Measurements from ENCODE around the gene NTM. TPM values are rescaled to one million over a fixed set of nuclear protein-coding genes. Genes with fewer than 3 reads are reported as not detected.

The NTM gene
- total RNA-seq, 1 experiment from 2014 or later: 16.4 TPM

DNA sequence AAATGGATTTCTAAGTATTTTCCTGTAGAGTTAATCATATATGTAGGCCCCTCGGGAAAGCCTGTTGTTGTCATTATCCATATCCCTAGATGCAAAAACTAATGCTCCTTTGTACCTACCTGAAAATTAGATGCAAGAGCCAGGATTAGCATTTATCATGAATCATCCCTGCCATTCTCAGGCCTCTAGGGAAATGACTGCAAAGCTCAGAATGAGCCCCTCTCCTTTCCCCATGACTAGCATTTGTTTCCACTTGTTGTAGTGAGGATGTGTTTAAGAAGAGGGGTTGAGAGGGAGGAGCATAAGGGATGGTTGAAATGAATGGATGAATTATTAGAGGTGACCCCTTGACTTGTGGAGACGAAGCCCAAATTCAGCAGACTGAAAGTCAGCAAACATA, 537.9 kb downstream of the NTM start (continued):
- no peak for TF ChIP-seq RELA (CRISPR knock-in tag; IDR thresholded peaks at IDR 0.05; ENCODE audit: borderline replicate concordance)
- no peak for TF ChIP-seq NR2C2 (CRISPR knock-in tag; IDR thresholded peaks at IDR 0.05)
- no peak for TF ChIP-seq MXD4 (CRISPR knock-in tag; IDR thresholded peaks at IDR 0.05; ENCODE audit: borderline replicate concordance)

DNA sequence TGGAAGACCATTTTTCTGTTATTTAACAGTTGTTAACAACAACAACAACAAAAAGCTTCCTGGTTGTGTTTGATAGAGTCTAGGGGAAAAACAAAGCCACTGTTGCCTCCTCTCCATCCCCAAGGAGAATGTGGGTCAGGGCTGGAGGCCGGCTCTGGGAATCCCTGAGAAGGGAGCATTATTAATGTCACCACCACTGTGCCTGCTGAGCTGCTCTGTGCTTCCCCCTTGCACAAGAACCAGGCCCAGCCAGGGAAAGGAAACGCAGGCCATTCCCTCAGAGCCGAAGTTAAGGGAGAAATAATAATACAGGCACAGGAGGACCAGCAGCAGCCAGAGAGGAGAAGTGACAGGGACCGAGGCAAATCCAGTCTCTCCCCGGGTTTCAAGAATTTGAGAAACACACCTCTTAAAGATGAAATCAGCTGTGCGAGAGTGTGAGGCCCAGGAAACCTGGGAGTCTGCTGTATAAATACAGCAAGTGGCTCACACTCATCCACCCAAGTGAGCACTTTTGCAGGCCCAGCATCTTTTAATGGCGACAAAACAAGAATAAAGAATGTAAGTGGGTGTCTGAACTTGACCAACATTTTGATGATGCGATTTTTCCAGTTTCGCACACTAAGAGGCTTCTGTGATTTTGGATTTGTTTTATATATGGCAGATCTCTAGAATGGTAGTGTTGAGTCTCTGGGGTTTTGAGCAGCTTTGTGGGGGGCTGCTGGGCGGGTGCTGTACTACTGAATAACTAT, 539.2 kb downstream of the NTM start:
- Mint-ChIP-seq H3K36me3 (no peaks in the 10 kb centered on the region), H3K4me1 (peaks cover 63% of the 10 kb centered on the region), H3K4me3 (peak overlapping the region; percentile 67), H3K9me3 (no peaks in the 10 kb centered on the region), H3K27me3 (ENCODE audit: low read depth) (peaks cover 8% of the 10 kb centered on the region; the same call in 1 of the 2 replicates), H3K27ac (no peak overlapping the region)
- DNase-seq (ENCODE audit: low spot score) (no peak), ATAC-seq (no peak)
- no peak for TF ChIP-seq ETV6 (CRISPR knock-in tag; IDR thresholded peaks at IDR 0.05)
- no peak for TF ChIP-seq SP1 (CRISPR knock-in tag; conservative IDR thresholded peaks at IDR 0.05)
- TF ChIP-seq, protein P1, sequence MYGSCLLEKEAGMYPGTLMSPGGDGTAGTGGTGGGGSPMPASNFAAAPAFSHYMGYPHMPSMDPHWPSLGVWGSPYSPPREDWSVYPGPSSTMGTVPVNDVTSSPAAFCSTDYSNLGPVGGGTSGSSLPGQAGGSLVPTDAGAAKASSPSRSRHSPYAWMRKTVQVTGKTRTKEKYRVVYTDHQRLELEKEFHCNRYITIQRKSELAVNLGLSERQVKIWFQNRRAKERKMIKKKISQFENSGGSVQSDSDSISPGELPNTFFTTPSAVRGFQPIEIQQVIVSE (CRISPR knock-in tag; IDR thresholded peaks at IDR 0.05; ENCODE audit: borderline replicate concordance): no peak
- TF ChIP-seq, protein P2, sequence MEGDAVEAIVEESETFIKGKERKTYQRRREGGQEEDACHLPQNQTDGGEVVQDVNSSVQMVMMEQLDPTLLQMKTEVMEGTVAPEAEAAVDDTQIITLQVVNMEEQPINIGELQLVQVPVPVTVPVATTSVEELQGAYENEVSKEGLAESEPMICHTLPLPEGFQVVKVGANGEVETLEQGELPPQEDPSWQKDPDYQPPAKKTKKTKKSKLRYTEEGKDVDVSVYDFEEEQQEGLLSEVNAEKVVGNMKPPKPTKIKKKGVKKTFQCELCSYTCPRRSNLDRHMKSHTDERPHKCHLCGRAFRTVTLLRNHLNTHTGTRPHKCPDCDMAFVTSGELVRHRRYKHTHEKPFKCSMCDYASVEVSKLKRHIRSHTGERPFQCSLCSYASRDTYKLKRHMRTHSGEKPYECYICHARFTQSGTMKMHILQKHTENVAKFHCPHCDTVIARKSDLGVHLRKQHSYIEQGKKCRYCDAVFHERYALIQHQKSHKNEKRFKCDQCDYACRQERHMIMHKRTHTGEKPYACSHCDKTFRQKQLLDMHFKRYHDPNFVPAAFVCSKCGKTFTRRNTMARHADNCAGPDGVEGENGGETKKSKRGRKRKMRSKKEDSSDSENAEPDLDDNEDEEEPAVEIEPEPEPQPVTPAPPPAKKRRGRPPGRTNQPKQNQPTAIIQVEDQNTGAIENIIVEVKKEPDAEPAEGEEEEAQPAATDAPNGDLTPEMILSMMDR (IDR thresholded peaks at IDR 0.05): no peak
- no peak for TF ChIP-seq NFATC4 (CRISPR knock-in tag; IDR thresholded peaks at IDR 0.05)
- TF ChIP-seq, protein P3, sequence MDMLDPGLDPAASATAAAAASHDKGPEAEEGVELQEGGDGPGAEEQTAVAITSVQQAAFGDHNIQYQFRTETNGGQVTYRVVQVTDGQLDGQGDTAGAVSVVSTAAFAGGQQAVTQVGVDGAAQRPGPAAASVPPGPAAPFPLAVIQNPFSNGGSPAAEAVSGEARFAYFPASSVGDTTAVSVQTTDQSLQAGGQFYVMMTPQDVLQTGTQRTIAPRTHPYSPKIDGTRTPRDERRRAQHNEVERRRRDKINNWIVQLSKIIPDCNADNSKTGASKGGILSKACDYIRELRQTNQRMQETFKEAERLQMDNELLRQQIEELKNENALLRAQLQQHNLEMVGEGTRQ (CRISPR knock-in tag; IDR thresholded peaks at IDR 0.05): no peak
- TF ChIP-seq, protein P4, sequence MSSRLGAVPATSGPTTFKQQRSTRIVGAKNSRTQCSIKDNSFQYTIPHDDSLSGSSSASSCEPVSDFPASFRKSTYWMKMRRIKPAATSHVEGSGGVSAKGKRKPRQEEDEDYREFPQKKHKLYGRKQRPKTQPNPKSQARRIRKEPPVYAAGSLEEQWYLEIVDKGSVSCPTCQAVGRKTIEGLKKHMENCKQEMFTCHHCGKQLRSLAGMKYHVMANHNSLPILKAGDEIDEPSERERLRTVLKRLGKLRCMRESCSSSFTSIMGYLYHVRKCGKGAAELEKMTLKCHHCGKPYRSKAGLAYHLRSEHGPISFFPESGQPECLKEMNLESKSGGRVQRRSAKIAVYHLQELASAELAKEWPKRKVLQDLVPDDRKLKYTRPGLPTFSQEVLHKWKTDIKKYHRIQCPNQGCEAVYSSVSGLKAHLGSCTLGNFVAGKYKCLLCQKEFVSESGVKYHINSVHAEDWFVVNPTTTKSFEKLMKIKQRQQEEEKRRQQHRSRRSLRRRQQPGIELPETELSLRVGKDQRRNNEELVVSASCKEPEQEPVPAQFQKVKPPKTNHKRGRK (CRISPR knock-in tag; IDR thresholded peaks at IDR 0.05; ENCODE audit: borderline replicate concordance): no peak
- TF ChIP-seq ZNF138 (CRISPR knock-in tag; conservative IDR thresholded peaks at IDR 0.05): no peak
- TF ChIP-seq, protein P5, sequence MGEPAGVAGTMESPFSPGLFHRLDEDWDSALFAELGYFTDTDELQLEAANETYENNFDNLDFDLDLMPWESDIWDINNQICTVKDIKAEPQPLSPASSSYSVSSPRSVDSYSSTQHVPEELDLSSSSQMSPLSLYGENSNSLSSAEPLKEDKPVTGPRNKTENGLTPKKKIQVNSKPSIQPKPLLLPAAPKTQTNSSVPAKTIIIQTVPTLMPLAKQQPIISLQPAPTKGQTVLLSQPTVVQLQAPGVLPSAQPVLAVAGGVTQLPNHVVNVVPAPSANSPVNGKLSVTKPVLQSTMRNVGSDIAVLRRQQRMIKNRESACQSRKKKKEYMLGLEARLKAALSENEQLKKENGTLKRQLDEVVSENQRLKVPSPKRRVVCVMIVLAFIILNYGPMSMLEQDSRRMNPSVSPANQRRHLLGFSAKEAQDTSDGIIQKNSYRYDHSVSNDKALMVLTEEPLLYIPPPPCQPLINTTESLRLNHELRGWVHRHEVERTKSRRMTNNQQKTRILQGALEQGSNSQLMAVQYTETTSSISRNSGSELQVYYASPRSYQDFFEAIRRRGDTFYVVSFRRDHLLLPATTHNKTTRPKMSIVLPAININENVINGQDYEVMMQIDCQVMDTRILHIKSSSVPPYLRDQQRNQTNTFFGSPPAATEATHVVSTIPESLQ (CRISPR knock-in tag; IDR thresholded peaks at IDR 0.05): no peak
- TF ChIP-seq, protein P6, sequence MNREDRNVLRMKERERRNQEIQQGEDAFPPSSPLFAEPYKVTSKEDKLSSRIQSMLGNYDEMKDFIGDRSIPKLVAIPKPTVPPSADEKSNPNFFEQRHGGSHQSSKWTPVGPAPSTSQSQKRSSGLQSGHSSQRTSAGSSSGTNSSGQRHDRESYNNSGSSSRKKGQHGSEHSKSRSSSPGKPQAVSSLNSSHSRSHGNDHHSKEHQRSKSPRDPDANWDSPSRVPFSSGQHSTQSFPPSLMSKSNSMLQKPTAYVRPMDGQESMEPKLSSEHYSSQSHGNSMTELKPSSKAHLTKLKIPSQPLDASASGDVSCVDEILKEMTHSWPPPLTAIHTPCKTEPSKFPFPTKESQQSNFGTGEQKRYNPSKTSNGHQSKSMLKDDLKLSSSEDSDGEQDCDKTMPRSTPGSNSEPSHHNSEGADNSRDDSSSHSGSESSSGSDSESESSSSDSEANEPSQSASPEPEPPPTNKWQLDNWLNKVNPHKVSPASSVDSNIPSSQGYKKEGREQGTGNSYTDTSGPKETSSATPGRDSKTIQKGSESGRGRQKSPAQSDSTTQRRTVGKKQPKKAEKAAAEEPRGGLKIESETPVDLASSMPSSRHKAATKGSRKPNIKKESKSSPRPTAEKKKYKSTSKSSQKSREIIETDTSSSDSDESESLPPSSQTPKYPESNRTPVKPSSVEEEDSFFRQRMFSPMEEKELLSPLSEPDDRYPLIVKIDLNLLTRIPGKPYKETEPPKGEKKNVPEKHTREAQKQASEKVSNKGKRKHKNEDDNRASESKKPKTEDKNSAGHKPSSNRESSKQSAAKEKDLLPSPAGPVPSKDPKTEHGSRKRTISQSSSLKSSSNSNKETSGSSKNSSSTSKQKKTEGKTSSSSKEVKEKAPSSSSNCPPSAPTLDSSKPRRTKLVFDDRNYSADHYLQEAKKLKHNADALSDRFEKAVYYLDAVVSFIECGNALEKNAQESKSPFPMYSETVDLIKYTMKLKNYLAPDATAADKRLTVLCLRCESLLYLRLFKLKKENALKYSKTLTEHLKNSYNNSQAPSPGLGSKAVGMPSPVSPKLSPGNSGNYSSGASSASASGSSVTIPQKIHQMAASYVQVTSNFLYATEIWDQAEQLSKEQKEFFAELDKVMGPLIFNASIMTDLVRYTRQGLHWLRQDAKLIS (CRISPR knock-in tag; IDR thresholded peaks at IDR 0.05; ENCODE audit: borderline replicate concordance): no peak
- TF ChIP-seq, protein P7, sequence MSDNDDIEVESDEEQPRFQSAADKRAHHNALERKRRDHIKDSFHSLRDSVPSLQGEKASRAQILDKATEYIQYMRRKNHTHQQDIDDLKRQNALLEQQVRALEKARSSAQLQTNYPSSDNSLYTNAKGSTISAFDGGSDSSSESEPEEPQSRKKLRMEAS (CRISPR knock-in tag; IDR thresholded peaks at IDR 0.05): no peak
- TF ChIP-seq, protein P8, sequence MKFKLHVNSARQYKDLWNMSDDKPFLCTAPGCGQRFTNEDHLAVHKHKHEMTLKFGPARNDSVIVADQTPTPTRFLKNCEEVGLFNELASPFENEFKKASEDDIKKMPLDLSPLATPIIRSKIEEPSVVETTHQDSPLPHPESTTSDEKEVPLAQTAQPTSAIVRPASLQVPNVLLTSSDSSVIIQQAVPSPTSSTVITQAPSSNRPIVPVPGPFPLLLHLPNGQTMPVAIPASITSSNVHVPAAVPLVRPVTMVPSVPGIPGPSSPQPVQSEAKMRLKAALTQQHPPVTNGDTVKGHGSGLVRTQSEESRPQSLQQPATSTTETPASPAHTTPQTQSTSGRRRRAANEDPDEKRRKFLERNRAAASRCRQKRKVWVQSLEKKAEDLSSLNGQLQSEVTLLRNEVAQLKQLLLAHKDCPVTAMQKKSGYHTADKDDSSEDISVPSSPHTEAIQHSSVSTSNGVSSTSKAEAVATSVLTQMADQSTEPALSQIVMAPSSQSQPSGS (CRISPR knock-in tag; IDR thresholded peaks at IDR 0.05; ENCODE audit: borderline replicate concordance, low read depth): no peak
- no peak for TF ChIP-seq CREM (CRISPR knock-in tag; IDR thresholded peaks at IDR 0.05)
- TF ChIP-seq, protein P9, sequence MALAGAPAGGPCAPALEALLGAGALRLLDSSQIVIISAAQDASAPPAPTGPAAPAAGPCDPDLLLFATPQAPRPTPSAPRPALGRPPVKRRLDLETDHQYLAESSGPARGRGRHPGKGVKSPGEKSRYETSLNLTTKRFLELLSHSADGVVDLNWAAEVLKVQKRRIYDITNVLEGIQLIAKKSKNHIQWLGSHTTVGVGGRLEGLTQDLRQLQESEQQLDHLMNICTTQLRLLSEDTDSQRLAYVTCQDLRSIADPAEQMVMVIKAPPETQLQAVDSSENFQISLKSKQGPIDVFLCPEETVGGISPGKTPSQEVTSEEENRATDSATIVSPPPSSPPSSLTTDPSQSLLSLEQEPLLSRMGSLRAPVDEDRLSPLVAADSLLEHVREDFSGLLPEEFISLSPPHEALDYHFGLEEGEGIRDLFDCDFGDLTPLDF (CRISPR knock-in tag; IDR thresholded peaks at IDR 0.05): no peak
- CTCF ChIA-PET: interaction anchor here (0.8 to 7.1 kb wide), 11 partner anchors 9 to 221 kb away, joined by 3 to 142 read pairs (median 10); no protein-coding TSS in a partner anchor
- POLR2A ChIA-PET: no interaction called here
